Measurements from ENCODE around the gene SCN8A.
A peak's percentile ranks its signal among the peaks of the same experiment; 100 is the strongest.
"Not testable (repeated sequence)": the region's sequence is repeated elsewhere in the genome, so short reads cannot be mapped to it uniquely, and the experiment has no call there.

SCN8A gene

DNA sequence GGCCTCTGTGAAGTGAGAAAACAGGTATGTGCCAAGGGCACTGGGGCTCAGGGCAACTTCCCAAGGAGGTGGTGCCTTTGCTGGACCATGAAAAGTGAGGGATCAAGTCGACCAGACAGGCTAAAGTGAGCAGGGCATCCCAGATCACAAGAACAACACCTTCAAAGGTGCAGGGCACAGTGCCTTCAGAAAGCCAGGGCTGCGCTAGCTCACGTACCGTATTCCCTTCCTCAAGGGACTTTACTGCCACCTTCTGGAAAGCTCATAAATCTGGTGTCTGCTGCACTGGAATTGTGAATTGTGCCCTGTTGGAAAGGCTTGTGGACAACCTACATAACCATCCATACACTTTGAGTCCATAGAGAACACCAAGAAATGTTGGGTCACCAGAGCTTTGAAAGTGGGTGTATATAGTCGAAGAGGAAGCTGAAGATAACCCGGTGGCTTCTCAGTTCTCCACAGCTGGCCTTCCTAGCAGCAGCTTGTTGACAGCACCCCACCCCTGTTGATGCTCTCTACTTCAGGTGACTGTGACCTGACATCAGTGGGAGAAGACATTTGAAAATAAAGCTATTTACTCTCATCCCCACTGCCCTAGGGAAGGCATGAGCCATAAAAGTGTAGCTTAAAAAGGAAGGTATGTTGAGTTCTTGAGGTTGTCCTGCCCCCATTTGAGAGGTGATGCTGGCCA lies 233.0 kb downstream of the SCN8A start:
- DNase-seq: peak in 6 of 10 donors; percentile 35 to 91 (median 40)
- intact Hi-C loops (cut with DNase I): loop anchor here (2.0 to 5.0 kb wide), 2 partner anchors 232 to 403 kb away; partner anchors contain the start of gene SCN8A

DNA sequence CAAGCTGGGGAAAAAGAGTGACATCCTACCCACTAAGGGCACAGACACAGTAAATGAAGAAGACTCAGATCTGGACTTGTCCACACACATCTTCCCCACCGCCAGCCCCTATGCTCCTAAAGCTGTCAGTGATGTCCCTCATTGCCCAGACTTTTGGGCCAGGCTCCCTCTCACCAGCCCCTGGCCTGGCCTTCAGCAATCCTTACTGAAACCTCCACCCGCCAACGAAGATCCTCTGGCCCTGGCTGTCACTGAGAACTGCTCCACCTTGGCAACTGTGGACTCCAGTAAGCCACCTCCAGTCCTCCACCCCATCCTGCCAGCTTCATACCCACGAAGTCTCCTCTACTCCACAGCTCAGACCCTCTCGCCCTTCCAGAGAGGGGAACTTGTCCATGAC lies 234.2 kb downstream of the SCN8A start:
- intact Hi-C loops (cut with DNase I): loop anchor here (2.0 kb wide), 1 partner anchor 404 kb away; no protein-coding TSS in a partner anchor
- peak in 3 of 10 donors; percentile 8 to 58 (median 39) for DNase-seq

DNA sequence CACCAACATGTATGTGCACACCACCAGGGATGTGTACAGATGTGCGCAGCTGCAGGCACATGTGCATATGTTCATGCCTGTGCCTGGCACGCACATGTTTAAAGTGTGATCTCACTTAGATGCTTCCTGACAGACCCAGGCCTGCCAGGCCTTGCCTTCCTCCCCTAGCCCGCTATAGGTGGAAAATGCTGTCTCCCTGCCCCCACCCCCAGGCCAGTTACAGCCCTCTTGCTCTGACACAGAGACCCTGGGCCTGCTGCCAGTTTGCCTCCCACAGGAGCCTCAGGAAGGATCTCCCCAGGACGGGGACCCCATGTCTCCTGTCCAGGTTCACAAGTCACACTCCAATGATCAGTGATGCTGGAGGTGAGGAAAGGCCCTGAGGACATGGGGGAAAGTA lies 235.8 kb downstream of the SCN8A start:
- intact Hi-C loops (cut with DNase I): no loop called here
- DNase-seq: peak in 1 of 10 donors; percentile 43

DNA sequence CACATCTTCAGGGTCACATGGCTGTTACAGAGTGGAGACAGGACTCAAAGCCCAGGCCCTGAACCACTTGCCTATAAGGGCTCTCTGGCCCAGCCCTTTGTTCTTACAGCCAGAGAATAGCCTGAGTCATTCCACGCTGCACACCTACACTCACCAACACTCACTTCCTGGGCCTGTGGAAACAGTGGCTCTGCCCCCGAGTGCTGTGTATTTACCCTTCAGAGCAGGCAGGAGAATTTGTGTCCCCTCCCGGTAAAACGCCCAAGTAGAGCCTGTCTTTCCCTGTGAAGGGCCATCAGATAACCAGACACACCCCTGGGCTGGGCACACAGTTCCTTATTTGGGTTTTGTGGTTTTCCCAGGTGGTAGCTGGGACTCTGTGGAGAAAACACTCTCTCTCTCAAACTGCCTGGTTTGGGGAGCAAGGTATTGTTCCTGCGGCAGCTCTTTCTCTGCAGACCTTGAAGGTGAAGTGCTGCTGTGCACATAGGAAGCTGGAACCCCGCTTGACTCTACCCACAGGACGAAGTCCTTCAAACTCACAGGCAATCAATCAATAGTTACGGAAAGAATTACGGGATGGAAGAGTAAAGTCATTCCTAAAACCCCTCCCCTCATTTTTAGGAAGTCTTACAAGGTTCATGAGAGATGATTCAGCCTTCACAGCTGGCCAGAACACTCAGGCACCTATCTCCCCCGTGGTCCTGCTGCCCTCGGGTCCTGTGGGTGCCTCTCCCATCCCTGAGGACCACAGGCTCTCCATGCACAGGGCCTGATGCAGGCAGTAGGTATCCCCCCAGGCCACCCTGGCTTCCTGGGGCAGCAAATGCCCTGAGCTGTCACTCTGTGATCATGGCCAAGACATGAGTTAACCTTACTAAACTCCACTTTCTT lies 237.1 kb downstream of the SCN8A start:
- intact Hi-C loops (cut with DNase I): no loop called here
- peak in 1 of 10 donors; percentile 80 for DNase-seq

DNA sequence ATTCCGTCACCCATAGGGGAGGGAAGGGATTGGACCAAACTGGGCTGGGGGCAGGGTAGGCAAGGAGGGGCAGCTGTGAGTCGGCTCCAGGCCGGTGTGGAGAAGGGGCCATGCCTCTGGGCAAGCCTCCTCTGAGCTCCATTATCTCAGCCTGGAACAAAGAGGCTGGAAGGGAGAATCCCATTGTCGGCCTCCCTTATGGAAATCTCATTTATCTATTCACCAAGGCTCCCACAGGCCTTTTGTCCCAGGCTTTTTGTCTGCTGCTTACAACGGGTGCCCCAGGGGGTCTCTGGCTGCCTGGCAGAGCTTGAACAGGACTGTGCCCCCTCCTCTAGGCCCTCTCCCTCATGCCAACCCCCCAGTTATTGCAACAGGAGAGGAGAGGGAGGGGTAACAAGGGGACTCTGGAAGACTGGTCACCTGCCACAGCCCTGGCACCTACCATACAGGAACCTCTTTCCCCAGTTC lies 238.0 kb downstream of the SCN8A start:
- no peak for DNase-seq
- intact Hi-C loops (cut with DNase I): no loop called here

DNA sequence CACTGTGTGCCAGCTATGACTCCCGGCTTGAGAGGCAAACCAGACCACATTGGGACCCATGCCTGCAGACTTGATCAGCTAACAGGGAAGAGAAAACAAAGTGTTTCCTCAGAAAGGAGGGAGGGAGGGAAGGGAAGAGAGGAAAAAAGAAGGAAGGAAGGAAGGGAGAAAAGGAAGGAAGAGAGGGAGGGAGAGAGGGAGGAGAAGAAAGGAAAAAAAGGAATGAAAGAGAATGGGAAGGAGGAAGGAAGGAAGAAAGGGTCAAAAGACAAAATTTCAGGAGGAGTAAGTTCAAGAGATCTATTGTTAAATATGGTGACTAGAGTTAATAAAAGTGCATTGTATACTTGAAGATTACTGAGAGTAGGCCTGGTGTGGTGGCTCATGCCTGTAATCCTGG lies 238.6 kb downstream of the SCN8A start:
- intact Hi-C loops (cut with DNase I): no loop called here
- no peak for DNase-seq

DNA sequence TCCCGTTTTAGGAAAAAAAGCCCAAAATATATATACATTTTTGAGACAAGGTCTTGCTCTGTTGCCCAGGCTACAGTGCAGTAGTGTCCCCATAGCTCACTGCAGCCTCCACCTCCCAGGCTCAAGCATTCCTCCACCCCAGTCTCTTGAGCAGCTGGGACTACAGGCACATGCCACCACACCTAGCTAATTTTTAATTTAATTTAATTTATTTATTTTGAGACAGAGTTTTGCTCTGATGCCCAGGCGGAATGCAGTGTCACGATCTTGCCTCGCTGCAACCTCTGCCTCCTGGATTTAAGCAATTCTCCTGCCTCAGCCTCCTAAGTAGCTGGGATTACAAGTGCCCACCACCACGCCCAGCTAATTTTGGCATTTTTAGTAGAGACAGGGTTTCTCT lies 240.8 kb downstream of the SCN8A start:
- intact Hi-C loops (cut with DNase I); DNase-seq: not testable (repeated sequence)

DNA sequence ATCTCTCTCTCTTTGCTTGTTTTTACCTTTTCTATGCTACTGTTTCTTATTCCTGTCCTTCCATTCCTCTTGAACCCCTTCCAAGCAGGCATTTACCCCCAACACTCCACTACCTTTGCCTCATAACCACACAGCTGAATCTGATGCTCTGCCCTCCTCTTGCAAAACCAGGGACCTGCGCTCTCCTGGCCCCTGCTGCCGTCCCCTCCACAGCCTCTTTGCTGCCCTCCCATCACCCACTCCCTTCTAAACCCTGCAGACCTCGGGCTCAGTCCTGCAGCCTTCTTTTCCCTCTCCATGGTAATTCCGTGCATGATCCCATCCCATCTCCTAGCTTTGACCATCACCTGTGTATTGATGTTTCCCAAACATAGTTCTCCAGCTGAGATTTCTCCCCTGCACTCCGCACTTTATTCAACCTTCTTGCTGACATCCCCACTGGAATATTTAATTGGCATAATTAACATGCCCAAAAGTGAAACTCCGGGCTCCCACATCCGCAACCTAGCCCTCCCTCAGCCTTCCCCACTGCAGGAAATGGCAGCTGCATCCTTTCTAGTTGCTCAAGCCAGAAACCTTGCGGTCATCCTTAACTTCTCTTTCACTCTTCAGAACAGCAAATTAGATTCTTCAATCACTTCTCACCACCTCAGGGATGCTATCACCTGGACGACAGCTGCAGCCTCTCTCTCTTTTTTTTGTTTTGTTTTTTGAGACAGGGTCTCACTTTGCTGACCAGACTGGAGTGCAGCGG lies 241.5 kb downstream of the SCN8A start:
- intact Hi-C loops (cut with DNase I): no loop called here
- DNase-seq: no peak

DNA sequence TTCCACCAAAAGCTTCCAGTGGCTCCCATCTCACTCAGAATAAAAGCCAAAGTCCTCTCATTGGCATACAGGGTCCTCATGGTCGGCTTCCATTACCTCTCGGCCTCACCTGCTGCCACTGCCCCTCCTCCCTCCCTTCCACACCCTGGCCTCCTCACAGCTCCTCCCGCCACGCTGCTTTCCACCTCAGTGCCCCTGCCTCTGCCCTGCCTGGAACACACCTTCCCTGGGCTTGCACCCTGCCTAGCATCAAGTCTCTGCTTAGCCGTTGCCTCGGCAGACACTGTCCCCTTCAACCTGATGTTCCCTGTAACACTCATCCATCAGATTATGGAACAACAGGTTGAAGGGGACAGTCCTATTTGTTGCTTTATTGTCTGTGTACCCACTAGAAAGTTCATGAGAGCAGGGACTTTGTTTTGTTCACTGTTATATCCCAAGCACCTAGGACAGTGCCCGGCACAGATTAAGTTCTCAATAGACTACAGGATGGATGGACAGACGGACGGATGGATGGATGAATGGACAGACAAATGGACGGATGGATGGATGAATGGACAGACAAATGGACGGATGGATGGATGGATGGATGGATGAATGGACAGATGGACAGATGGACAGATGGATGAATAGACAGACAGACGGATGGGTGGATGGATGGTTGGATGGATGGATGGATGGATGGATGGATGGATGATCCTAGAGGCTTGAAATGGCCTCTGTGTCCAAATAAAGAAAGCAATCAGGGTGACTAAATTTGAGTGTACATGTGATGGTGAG lies 242.6 kb downstream of the SCN8A start:
- intact Hi-C loops (cut with DNase I): no loop called here
- DNase-seq: no peak

DNA sequence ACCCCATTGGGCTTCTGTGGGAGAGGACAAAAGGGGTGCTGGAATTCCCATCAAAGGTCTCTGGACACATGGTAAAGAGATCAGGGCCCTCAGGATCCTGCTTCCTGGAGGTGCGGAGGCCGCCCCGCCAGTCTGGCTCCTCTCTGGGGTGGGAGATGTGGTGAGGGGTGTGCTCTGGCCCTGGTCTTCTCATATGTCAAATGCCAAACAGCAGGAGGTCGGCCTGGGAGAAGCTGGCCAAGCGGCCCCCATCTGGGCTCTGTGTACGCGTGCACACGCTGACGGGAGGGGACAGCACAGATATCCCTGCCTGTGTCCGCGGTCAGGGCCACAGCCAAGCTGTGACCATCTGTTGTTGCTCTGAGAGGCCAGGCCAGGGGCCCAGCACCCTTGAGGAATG lies 243.4 kb downstream of the SCN8A start:
- intact Hi-C loops (cut with DNase I): no loop called here

DNA sequence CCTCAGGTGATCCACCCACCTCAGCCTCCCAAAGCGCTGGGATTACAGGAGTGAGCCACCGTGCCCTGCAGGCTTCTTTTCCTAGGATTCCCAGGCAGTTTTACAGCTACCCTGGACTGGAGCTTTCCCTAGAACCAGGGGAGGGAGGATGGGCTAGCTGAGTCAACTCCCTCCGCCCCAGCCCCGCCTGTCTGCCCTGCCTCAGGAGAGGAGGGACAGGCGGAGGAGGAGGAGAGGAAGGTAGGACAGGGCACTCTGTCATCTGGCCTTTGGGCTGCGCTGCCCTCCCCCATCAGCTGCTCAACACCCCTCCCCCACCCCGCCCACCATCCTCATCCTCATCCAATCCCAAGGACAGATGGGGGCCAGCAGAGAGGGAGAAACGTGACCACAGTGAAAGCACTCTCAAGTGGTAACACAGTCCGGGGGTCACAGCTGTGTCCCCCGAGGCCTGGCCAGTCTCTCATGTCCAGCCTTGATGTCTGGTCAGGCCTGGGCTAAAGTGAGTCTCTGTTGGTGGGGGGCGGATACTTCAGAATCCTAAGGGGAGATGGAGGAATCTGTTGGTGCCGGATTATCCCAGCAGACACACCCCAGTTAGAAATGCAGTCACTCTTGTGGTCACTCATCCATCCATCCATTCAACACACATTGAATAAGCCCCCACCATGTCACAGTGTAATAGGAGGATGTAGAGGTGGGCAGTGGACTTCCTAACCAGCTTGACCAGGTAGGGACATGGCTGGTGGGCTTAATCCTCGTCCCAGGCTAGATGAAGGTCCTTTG lies 245.2 kb downstream of the SCN8A start:
- no peak for DNase-seq

More for the DNA sequence above, 243.4 kb downstream of the SCN8A start:
- DNase-seq: peak in 1 of 10 donors; percentile 68

DNA sequence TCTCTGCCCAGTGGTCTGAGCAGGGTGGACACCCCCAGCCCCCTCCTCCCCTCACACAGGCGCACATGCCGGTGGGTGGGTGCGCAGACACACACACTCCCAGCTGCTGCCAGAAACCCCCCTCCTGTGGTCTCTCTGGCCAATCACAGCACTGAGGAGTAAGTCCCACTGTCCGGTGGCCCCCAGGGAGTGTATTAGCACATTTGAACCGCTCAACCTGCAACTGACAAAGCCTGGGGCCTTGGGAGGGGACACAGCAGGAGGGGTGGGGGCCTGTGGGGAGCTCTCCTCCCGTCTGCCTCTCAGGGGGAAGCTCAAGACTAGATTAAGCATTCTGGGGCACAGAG lies 245.8 kb downstream of the SCN8A start:
- intact Hi-C loops (cut with DNase I): no loop called here

More for the DNA sequence above, 245.2 kb downstream of the SCN8A start:
- intact Hi-C loops (cut with DNase I): no loop called here

DNA sequence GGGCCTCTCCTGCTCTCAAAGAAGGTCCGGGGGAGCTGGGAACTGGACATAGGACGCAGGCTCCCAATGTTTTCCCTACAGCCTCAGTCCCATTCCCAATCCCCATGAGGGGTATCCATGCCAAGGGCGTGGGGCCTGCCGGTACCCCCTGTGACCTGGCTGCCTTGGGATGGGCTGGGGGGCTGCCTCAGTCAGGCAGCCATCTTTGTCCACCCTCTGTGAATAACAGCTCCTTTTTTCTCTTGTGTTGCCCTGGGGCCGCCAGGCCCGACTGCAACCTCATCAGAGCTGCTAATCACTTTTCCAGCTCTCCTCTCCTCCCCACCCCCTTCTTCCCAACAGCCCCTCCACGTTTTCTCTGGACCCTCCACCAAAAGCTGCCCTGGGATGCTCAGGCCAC lies 246.3 kb downstream of the SCN8A start:
- peak in 1 of 10 donors; percentile 49 for DNase-seq
- intact Hi-C loops (cut with DNase I): no loop called here

More for the DNA sequence above, 245.8 kb downstream of the SCN8A start:
- DNase-seq: peak in 1 of 10 donors; percentile 57

DNA sequence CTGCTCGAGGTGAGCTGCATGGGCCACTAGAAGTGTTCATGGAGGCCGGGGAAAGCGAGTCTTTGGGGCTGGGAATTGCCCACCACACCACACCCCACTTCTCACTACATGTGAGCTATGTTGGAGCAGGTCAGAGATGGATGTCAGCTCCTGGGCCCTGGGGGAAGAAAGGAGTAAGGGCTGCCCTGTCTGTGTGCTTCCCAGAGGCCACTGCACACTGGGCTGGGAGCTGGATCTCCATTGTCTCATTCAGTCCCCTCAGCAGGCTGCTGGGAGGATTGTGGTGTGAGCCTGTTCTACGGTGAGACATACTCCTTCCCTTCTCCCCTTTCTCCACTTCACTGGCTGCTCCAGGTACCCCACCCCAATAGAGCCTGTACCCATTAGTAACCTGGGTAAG lies 247.0 kb downstream of the SCN8A start:
- intact Hi-C loops (cut with DNase I): no loop called here
- no peak for DNase-seq

DNA sequence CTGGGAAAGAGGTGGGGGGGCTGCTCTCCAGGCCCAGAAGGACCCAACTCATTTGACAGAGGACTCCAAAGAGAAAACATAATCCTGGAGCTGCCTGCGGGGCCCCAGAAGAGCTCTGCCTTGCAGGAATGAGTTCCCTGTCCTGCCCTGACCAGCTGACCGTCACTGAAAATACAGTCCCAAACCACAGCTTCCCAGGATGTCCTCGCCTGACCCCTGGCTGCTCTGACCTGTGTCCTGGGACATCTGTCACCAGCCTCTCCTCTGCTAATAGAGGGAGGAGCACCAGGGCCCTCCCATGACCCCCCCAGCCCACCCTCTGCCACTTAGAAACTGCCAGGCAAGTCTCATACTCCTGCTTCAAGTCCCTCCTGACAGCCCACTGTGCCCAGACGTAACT lies 247.7 kb downstream of the SCN8A start:
- no peak for DNase-seq
- intact Hi-C loops (cut with DNase I): no loop called here

DNA sequence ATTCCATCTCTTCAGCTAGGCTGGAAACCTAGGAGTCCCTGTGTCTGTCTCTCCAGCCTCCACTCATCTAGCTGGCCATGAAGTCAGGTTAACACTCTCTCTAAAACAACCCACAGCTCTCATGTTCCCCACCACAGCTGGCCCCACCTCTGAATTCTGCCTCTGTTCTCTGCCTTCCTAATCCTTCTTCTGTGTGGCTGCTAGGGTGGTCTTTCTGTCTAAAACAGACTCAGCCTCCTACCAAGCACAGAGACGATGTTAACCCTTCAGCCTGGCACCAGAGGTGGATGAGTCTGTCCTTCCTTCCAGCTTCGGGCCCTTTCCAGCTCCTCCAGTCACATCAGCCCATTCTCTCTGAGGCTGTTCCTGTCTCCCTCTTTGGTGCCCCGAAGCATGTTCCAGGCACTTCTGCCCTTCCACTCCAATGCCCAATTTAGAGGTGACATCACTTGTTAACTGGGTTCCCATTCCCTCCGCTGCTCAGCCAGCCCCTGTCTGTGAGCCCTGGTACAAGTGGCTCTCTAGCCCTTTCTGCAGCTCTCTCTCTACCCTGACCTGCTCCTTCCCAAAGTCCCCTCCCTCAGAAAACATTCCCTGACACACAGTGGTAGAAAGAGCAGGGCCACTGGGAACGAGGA lies 248.4 kb downstream of the SCN8A start:
- no peak for DNase-seq

DNA sequence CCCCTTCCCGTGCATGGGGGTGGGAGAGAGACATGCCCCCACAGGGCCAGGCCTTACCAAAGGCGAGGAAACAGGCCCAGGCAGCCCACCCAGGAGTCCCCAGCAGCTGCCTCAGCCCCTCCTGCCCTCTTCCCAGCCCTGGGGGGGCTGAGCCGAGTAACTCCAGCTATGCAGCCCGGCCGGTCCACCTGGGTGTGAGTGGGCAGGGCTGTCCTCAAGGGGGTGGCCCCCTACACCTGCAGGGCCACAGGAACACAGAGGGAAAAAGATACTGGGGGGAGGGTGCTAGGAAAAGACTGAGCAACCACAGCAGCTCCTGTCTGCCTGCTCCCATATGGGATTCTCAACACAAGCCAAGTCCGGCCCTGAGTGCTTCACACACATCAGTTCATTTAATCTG lies 249.9 kb downstream of the SCN8A start:
- intact Hi-C loops (cut with DNase I): no loop called here
- DNase-seq: peak in 1 of 10 donors; percentile 50

More for the DNA sequence above, 248.4 kb downstream of the SCN8A start:
- intact Hi-C loops (cut with DNase I): no loop called here

DNA sequence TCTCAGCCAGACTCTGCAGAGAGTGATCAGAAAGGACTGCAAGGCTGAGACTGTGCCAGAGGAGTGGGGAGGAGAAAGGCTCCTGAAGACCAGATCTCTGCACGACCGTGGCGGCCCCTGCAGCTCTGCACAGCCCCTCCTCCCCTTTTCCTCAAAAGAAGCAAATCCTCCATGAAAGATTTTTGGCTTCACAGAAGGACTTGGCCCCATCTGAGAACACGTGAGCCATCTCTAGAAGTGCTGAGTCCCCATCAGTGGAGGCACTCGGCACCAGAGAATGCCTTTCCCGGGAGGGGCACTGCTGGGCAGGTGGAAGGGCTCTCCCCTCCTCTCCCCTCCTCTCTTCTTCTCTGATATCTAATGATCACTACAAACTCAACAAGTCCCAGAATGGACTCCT lies 250.7 kb downstream of the SCN8A start:
- no peak for DNase-seq
- intact Hi-C loops (cut with DNase I): no loop called here

DNA sequence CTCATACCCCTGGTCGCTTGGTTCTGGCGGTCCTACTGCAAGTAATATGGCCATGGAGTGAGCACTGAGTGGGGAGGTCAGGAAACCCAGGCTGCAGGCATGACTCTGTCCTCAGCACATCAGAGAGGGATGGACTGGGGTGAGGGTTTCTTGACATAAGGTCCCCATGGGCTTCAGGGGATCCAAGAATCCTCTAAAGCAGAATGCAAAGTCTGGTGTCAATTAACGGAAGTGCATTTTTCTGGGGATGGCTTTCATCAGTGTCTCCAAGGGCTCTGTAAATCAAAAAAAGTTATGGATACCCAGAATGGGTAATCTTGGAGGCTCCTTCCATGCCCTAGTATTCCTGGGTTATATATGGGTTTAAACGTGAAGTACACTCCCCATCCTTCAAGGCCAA lies 253.8 kb downstream of the SCN8A start:
- DNase-seq: no peak
- intact Hi-C loops (cut with DNase I): no loop called here
